KOPT-K1 (cell line): ENCODE results near the gene CDK7.

Source experiments
- H3K27ac ChIP-seq: fragments of 200-600 bp; sonication (generic); 2 replicates; pipeline ENCODE4 v1.5.1; 2016; ENCODE audit warnings: antibody characterized with exemption, mild to moderate bottlenecking, low read depth, low read length; ENCODE audit not compliant: poor library complexity, severe bottlenecking
- H3K36me3 ChIP-seq: fragments of 200-600 bp; sonication (generic); 2 replicates; pipeline ENCODE4 v1.5.1; 2017; ENCODE audit warnings: antibody characterized with exemption, mild to moderate bottlenecking, low read length, moderate library complexity; ENCODE audit not compliant: insufficient read depth
- H3K9me3 ChIP-seq: fragments of 200-600 bp; sonication (generic); 2 replicates; pipeline ENCODE4 v1.5.1; 2017; ENCODE audit warnings: antibody characterized with exemption, low read length, mild to moderate bottlenecking; ENCODE audit not compliant: insufficient read depth, poor library complexity, severe bottlenecking

CDK7 gene

GRCh38 chr5:69234457-69235268 lies at the start of gene CDK7:
Gene CDK7 (plus strand): TSS chr5:69234886. CDS start chr5:69234976, 90 bp downstream.
- Histone ChIP-seq H3K27ac (peak within 1 kb of the TSS; percentile 66), H3K9me3 (no peaks in the 10 kb centered on the region), H3K36me3 (peaks cover 35% of the 10 kb centered on the region)

- no peaks in the 10 kb centered on the region for H3K9me3 ChIP-seq
- H3K36me3 ChIP-seq = peaks cover 10% of the 10 kb centered on the region
- no peak overlapping the region for H3K27ac ChIP-seq
Measured at GRCh38 chr5:69187342-69187741, 47.3 kb upstream of the CDK7 start.

- Histone ChIP-seq H3K9me3 (no peaks in the 10 kb centered on the region), H3K36me3 (peaks cover 24% of the 10 kb centered on the region), H3K27ac (peak overlapping the region; percentile 88)
Measured at GRCh38 chr5:69188811-69189161, 45.9 kb upstream of the CDK7 start.

GRCh38 chr5:69189162-69190086 lies 45.3 kb upstream of the CDK7 start, which contains the start of gene CENPH:
Gene CENPH (plus strand): TSS chr5:69189583. CDS start chr5:69189635, 52 bp downstream.
- Histone ChIP-seq H3K27ac (peak within 1 kb of the TSS; percentile 88), H3K36me3 (peaks cover 30% of the 10 kb centered on the region), H3K9me3 (no peaks in the 10 kb centered on the region)

- Histone ChIP-seq H3K36me3 (peaks cover 89% of the 10 kb centered on the region), H3K9me3 (no peaks in the 10 kb centered on the region), H3K27ac (no peak overlapping the region)
Measured at GRCh38 chr5:69202497-69202896, 32.2 kb upstream of the CDK7 start.

- Histone ChIP-seq H3K27ac (no peak overlapping the region), H3K36me3 (peaks cover 90% of the 10 kb centered on the region), H3K9me3 (no peaks in the 10 kb centered on the region)
Measured at GRCh38 chr5:69206528-69207190, 28.0 kb upstream of the CDK7 start.

- H3K27ac ChIP-seq = no peak overlapping the region
- H3K36me3 ChIP-seq = peaks cover 83% of the 10 kb centered on the region
- H3K9me3 ChIP-seq = no peaks in the 10 kb centered on the region
Measured at GRCh38 chr5:69209602-69210001, 25.1 kb upstream of the CDK7 start.

- Histone ChIP-seq H3K9me3 (no peaks in the 10 kb centered on the region), H3K36me3 (peaks cover 71% of the 10 kb centered on the region), H3K27ac (no peak overlapping the region)
Measured at GRCh38 chr5:69211200-69211599, 23.5 kb upstream of the CDK7 start.

GRCh38 chr5:69212022-69212421 lies 22.7 kb upstream of the CDK7 start:
- H3K9me3 ChIP-seq = no peaks in the 10 kb centered on the region
- H3K27ac ChIP-seq = no peak overlapping the region
- peaks cover 62% of the 10 kb centered on the region for H3K36me3 ChIP-seq

GRCh38 chr5:69213513-69214215 lies 21.0 kb upstream of the CDK7 start:
- no peaks in the 10 kb centered on the region for H3K9me3 ChIP-seq
- no peak overlapping the region for H3K27ac ChIP-seq
- H3K36me3 ChIP-seq = peaks cover 53% of the 10 kb centered on the region

- H3K9me3 ChIP-seq = peaks cover 4% of the 10 kb centered on the region
- peak overlapping the region; percentile 70 for H3K27ac ChIP-seq
- H3K36me3 ChIP-seq = peaks cover 19% of the 10 kb centered on the region
Measured at GRCh38 chr5:69217151-69217511, 17.6 kb upstream of the CDK7 start.

GRCh38 chr5:69217548-69218526 lies 16.8 kb upstream of the CDK7 start:
- Histone ChIP-seq H3K36me3 (peaks cover 16% of the 10 kb centered on the region), H3K27ac (peak overlapping the region; percentile 70), H3K9me3 (peaks cover 4% of the 10 kb centered on the region)

GRCh38 chr5:69219939-69220338 lies 14.7 kb upstream of the CDK7 start:
- peaks cover 4% of the 10 kb centered on the region for H3K9me3 ChIP-seq
- no peak overlapping the region for H3K27ac ChIP-seq
- H3K36me3 ChIP-seq = no peaks in the 10 kb centered on the region; the same call in 1 of the 2 replicates
